AG10803 (cell line): ENCODE data around the gene PDF.

Experiments
- DNase-seq: peaks from one replicate; pipeline ENCODE4 v3.0.0; 2010; ENCODE audit warnings: low read depth
- H3K4me3 ChIP-seq: 2 replicates; pipeline ENCODE4 v1.5.1; 2011; ENCODE audit warnings: mild to moderate bottlenecking, low read length, control low read depth
- CTCF ChIP-seq: conservative IDR thresholded peaks from 2 replicates; pipeline ENCODE4 v1.5.1; 2011; ENCODE audit warnings: mild to moderate bottlenecking, low read length, control low read depth, inconsistent platforms

Gene PDF

GRCh38 chr16:69350536-69351133, 20.2 kb upstream of the PDF start:
- no peak overlapping the region for H3K4me3 ChIP-seq
- DNase-seq, result no peak
- TF ChIP-seq CTCF, result no peak

- TF ChIP-seq CTCF, result no peak
- DNase-seq, result no peak
- no peak overlapping the region for H3K4me3 ChIP-seq
These were observed 19.1 kb upstream of the PDF start for GRCh38 chr16:69349536-69349935.

- no peak overlapping the region for H3K4me3 ChIP-seq
- no peak for TF ChIP-seq CTCF
- no peak for DNase-seq
These were observed 17.8 kb upstream of the PDF start for GRCh38 chr16:69348222-69348621.

- TF ChIP-seq CTCF, result no peak
- no peak overlapping the region for H3K4me3 ChIP-seq
- DNase-seq, result no peak
These were observed 16.3 kb upstream of the PDF start for GRCh38 chr16:69346683-69347082.

- DNase-seq, result no peak
- H3K4me3 ChIP-seq, result no peak overlapping the region
- no peak for TF ChIP-seq CTCF
These were observed 15.5 kb upstream of the PDF start for GRCh38 chr16:69345923-69346322.

GRCh38 chr16:69344171-69344570, 13.8 kb upstream of the PDF start:
- no peak for DNase-seq
- H3K4me3 ChIP-seq, result no peak overlapping the region
- TF ChIP-seq CTCF, result no peak

- peak; percentile 19 for DNase-seq
- peak overlapping the region; percentile 92 for H3K4me3 ChIP-seq
- TF ChIP-seq CTCF, result no peak
These were observed 9.8 kb upstream of the PDF start for GRCh38 chr16:69340095-69340644.
